ENCODE results near the gene HEXD.

Gene HEXD

DNA sequence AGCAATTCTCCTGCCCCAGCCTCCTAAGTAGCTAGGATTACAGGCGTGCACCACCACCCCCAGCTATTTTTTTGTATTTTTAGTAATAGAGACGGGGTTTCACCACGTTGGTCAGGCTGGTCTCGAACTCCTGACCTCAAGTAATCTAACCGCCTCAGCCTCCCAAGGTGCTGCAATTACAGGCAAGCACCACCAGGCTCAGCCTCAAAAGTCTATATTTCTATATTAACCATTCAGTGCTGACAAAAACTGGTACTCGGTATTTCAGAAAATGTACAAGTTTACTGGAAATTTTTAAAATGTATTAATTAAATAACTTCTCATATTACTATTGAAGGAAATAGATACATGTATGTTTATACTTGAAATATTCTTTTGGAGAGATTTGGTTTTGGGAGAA, 1.4 kb upstream of the HEXD start:
- TF ChIP-seq, protein P1, sequence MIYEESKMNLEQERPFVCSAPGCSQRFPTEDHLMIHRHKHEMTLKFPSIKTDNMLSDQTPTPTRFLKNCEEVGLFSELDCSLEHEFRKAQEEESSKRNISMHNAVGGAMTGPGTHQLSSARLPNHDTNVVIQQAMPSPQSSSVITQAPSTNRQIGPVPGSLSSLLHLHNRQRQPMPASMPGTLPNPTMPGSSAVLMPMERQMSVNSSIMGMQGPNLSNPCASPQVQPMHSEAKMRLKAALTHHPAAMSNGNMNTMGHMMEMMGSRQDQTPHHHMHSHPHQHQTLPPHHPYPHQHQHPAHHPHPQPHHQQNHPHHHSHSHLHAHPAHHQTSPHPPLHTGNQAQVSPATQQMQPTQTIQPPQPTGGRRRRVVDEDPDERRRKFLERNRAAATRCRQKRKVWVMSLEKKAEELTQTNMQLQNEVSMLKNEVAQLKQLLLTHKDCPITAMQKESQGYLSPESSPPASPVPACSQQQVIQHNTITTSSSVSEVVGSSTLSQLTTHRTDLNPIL (CRISPR knock-in tag; IDR thresholded peaks at IDR 0.05; ENCODE audit: low read depth) = no peak
- TF ChIP-seq SNAI2 (CRISPR knock-in tag; IDR thresholded peaks at IDR 0.05) = no peak
- TF ChIP-seq ZFP30 (CRISPR knock-in tag; IDR thresholded peaks at IDR 0.05) = no peak
- no peak for TF ChIP-seq CSDC2 (CRISPR knock-in tag; IDR thresholded peaks at IDR 0.05)
- no peak for TF ChIP-seq GLIS3 (CRISPR knock-in tag; IDR thresholded peaks at IDR 0.05)
- TF ChIP-seq, protein P2, sequence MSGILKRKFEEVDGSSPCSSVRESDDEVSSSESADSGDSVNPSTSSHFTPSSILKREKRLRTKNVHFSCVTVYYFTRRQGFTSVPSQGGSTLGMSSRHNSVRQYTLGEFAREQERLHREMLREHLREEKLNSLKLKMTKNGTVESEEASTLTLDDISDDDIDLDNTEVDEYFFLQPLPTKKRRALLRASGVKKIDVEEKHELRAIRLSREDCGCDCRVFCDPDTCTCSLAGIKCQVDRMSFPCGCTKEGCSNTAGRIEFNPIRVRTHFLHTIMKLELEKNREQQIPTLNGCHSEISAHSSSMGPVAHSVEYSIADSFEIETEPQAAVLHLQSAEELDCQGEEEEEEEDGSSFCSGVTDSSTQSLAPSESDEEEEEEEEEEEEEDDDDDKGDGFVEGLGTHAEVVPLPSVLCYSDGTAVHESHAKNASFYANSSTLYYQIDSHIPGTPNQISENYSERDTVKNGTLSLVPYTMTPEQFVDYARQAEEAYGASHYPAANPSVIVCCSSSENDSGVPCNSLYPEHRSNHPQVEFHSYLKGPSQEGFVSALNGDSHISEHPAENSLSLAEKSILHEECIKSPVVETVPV (CRISPR knock-in tag; IDR thresholded peaks at IDR 0.05) = no peak
- TF ChIP-seq ZC3H10 (CRISPR knock-in tag; IDR thresholded peaks at IDR 0.05) = no peak
- no peak for TF ChIP-seq ZFP3 (CRISPR knock-in tag; IDR thresholded peaks at IDR 0.05)
- no peak for TF ChIP-seq ARNTL (CRISPR knock-in tag; IDR thresholded peaks at IDR 0.05; ENCODE audit: borderline replicate concordance, low read depth)
- ATAC-seq = no peak

- TF ChIP-seq, protein P3, sequence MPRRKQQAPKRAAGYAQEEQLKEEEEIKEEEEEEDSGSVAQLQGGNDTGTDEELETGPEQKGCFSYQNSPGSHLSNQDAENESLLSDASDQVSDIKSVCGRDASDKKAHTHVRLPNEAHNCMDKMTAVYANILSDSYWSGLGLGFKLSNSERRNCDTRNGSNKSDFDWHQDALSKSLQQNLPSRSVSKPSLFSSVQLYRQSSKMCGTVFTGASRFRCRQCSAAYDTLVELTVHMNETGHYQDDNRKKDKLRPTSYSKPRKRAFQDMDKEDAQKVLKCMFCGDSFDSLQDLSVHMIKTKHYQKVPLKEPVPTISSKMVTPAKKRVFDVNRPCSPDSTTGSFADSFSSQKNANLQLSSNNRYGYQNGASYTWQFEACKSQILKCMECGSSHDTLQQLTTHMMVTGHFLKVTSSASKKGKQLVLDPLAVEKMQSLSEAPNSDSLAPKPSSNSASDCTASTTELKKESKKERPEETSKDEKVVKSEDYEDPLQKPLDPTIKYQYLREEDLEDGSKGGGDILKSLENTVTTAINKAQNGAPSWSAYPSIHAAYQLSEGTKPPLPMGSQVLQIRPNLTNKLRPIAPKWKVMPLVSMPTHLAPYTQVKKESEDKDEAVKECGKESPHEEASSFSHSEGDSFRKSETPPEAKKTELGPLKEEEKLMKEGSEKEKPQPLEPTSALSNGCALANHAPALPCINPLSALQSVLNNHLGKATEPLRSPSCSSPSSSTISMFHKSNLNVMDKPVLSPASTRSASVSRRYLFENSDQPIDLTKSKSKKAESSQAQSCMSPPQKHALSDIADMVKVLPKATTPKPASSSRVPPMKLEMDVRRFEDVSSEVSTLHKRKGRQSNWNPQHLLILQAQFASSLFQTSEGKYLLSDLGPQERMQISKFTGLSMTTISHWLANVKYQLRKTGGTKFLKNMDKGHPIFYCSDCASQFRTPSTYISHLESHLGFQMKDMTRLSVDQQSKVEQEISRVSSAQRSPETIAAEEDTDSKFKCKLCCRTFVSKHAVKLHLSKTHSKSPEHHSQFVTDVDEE (CRISPR knock-in tag; IDR thresholded peaks at IDR 0.05) = no peak
- TF ChIP-seq, protein P2 (CRISPR knock-in tag; IDR thresholded peaks at IDR 0.05) = no peak
- TF ChIP-seq SNAI2 (CRISPR knock-in tag; IDR thresholded peaks at IDR 0.05) = no peak
- TF ChIP-seq ARNTL (CRISPR knock-in tag; IDR thresholded peaks at IDR 0.05; ENCODE audit: borderline replicate concordance, low read depth) = no peak
- TF ChIP-seq, protein P1 (CRISPR knock-in tag; IDR thresholded peaks at IDR 0.05; ENCODE audit: low read depth) = no peak
- TF ChIP-seq PPARA (CRISPR knock-in tag; IDR thresholded peaks at IDR 0.05; ENCODE audit: borderline replicate concordance) = no peak
- TF ChIP-seq ZNF8 (CRISPR knock-in tag; IDR thresholded peaks at IDR 0.05) = no peak
- no peak for TF ChIP-seq ZFP3 (CRISPR knock-in tag; IDR thresholded peaks at IDR 0.05)
- TF ChIP-seq ZNF565 (CRISPR knock-in tag; conservative IDR thresholded peaks at IDR 0.05; ENCODE audit: low read depth) = no peak
- TF ChIP-seq ZC3H10 (CRISPR knock-in tag; IDR thresholded peaks at IDR 0.05) = no peak
- ATAC-seq = no peak
Measured at GRCh38 chr17:82419540-82419939, 1.4 kb downstream of the HEXD start.

DNA sequence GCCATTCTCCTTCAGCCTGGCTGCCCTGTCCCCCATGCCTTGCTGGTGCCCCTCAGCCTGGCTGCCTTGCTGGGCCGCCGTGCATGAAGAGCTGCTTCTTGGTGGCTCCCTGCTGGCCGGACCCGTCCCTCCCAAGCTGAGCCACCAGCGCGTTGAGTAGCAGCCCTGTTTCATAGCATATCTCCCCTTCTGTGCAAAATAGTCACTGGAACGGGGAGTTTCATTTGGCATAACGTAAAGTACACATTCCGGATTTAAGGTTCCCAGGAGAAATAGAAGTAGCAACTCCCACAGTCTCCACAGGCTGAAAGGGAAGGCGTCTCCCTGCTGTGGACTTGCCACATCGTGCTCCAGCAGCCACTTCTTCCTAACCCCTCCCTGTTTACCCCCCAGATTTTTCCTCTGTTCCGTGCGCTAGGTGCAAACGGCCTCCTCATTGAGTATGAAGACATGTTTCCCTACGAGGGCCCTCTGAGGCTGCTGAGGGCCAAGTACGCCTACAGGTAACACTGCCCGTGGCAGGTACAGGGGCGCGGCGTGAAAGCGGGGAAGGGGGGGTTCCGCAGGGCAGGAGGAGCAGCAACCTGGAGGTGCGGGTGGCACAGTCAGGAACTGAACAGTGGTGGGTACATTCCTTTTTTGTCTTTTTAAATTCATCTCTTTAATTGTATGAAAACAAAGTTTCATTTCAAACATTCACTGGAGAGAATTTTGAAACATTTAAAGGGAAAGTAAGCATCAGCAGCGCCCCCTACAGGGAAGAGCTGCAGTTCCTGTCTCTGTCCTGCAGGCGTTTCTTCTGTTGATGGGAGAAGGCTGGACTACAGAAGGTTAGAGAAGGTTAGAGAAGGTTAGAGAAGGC, 6.1 kb downstream of the HEXD start:
- TF ChIP-seq, protein P3 (CRISPR knock-in tag; IDR thresholded peaks at IDR 0.05) = no peak
- TF ChIP-seq ZC3H10 (CRISPR knock-in tag; IDR thresholded peaks at IDR 0.05) = no peak
- TF ChIP-seq, protein P1 (CRISPR knock-in tag; IDR thresholded peaks at IDR 0.05; ENCODE audit: low read depth) = no peak
- no peak for TF ChIP-seq SNAI2 (CRISPR knock-in tag; IDR thresholded peaks at IDR 0.05)
- no peak for TF ChIP-seq ISL1 (CRISPR knock-in tag; IDR thresholded peaks at IDR 0.05)
- TF ChIP-seq ZNF565 (CRISPR knock-in tag; conservative IDR thresholded peaks at IDR 0.05; ENCODE audit: low read depth) = no peak
- TF ChIP-seq ARNTL (CRISPR knock-in tag; IDR thresholded peaks at IDR 0.05; ENCODE audit: borderline replicate concordance, low read depth) = no peak
- no peak for TF ChIP-seq PATZ1 (CRISPR knock-in tag; IDR thresholded peaks at IDR 0.05; ENCODE audit: borderline replicate concordance)
- peak; percentile 75 for ATAC-seq
